K562 (cell line): ENCODE measurements around the gene FOXP4. TPM values are rescaled to one million over a fixed set of nuclear protein-coding genes. Genes with fewer than 3 reads are reported as not detected.
A peak's percentile ranks its signal among the peaks of the same experiment; 100 is the strongest.

Experiments
- GABPA ChIP-seq: fragments of 200-800 bp; sonication (Bioruptor generic); conservative IDR thresholded peaks from 2 replicates; pipeline ENCODE4 v1.6.1; 2016; ENCODE audit warnings: low read depth, missing genetic modification characterization, missing compliant biosample characterization
- NONO ChIP-seq, 2 experiments: fragments of 200-400 bp in 1 of 2; fragments of 450-650 bp in 1 of 2; formaldehyde crosslinking in 1 of 2; IDR thresholded peaks; 2 replicates each; pipeline ENCODE4 v1.6.1; 2017; ENCODE audit warnings: low read depth in 2 of 2, mild to moderate bottlenecking in 2 of 2, moderate library complexity in 2 of 2, low read length in 1 of 2
- PHF8 ChIP-seq: fragments of 200-600 bp; sonication (generic); IDR thresholded peaks from 2 replicates; pipeline ENCODE4 v1.6.1; 2012; ENCODE audit warnings: mixed run types, mild to moderate bottlenecking, inconsistent platforms, low read length, moderate library complexity, borderline replicate concordance
- POLR2AphosphoS5 ChIP-seq: IDR thresholded peaks from 2 replicates; pipeline ENCODE4 v1.6.1; 2011; ENCODE audit warnings: mild to moderate bottlenecking, low read depth, low read length, moderate library complexity; ENCODE audit not compliant: control insufficient read depth, insufficient read depth
- polyA plus RNA-seq, 8 experiments: library from polyadenylated mRNA; depleted of rRNA in 4 of 8; stranded (reverse) in 5 of 8; unstranded in 3 of 8; fragments of >200 nt; fragmentation: Nextera tagmentation in 2 of 8; fragmentation: Illumina TruSeq in 1 of 8; extraction: Ambion mirVana in 2 of 8; extraction: Trizol in 1 of 8; gene quantifications; 2 replicates each; pipeline versions ENCODE4 v1.2.1 to v1.2.3, GENCODE V29; 2011 to 2014; ENCODE audit warnings: inconsistent platforms in 1 of 8, missing spikeins in 1 of 8
- total RNA-seq, 7 experiments: library from RNA; depleted of rRNA in 6 of 7; stranded (reverse); fragments of >200 nt in 6 of 7; fragmentation: Illumina TruSeq in 2 of 7; extraction: Trizol in 2 of 7; gene quantifications; 2 replicates each; pipeline versions ENCODE4 v1.2.1 to v1.2.3, GENCODE V29; 2011 to 2021; ENCODE audit warnings: low replicate concordance in 1 of 7
- TF ChIP-seq, protein P1 (sequence below), 3 experiments: fragments of 200-800 bp in 1 of 3; fragments of 250-450 bp in 1 of 3; fragments of 450-650 bp in 1 of 3; sonication (Bioruptor Pico) in 1 of 3; sonication (Bioruptor generic) in 1 of 3; formaldehyde crosslinking in 1 of 3; IDR thresholded peaks; 2 replicates each; pipeline versions ENCODE4 v1.6.1 to v1.8.0; 2016 to 2022; ENCODE audit warnings: mild to moderate bottlenecking in 2 of 3, missing genetic modification characterization in 2 of 3, missing compliant biosample characterization in 1 of 3, moderate library complexity in 1 of 3

Gene FOXP4
- total and polyA plus RNA-seq, 9 of the 15 experiments (the other 6 are each of a cell fraction or from before 2014, with no cell fraction given): 0.11 to 29.4 (median 2.3) TPM

DNA sequence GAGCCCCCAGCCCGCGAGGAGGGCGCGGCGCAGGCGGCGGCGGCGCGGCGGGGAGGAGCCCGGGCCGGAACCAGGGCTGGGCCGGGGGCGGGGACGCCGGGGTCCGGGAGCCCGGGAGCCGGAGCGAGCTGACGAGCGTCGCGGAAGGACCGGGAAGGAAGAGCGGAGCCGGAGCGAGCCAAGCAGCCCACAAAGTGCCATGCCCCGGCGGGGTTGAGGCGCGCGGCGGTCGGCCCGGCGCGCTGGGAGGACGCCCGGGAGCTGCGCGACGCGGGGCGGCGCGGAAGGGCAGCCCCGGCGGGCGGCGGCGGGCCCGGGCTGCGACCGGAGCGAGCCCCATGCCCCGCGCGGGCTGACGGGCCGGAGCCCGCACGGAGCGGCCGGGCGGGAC is 289 bp downstream of the FOXP4 start (continued):
- TF ChIP-seq PHF8: peak; percentile 50; the same call in 1 of the 2 replicates
- TF ChIP-seq, protein P1, sequence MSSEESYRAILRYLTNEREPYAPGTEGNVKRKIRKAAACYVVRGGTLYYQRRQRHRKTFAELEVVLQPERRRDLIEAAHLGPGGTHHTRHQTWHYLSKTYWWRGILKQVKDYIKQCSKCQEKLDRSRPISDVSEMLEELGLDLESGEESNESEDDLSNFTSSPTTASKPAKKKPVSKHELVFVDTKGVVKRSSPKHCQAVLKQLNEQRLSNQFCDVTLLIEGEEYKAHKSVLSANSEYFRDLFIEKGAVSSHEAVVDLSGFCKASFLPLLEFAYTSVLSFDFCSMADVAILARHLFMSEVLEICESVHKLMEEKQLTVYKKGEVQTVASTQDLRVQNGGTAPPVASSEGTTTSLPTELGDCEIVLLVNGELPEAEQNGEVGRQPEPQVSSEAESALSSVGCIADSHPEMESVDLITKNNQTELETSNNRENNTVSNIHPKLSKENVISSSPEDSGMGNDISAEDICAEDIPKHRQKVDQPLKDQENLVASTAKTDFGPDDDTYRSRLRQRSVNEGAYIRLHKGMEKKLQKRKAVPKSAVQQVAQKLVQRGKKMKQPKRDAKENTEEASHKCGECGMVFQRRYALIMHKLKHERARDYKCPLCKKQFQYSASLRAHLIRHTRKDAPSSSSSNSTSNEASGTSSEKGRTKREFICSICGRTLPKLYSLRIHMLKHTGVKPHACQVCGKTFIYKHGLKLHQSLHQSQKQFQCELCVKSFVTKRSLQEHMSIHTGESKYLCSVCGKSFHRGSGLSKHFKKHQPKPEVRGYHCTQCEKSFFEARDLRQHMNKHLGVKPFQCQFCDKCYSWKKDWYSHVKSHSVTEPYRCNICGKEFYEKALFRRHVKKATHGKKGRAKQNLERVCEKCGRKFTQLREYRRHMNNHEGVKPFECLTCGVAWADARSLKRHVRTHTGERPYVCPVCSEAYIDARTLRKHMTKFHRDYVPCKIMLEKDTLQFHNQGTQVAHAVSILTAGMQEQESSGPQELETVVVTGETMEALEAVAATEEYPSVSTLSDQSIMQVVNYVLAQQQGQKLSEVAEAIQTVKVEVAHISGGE (CRISPR knock-in tag; IDR thresholded peaks at IDR 0.05): peak in 1 of 3 experiments; percentile 74; a peak in 2 of 6 replicates
- peak in 1 of 2 experiments; percentile 20; a peak in 1 of 4 replicates for TF ChIP-seq NONO (IDR thresholded peaks at IDR 0.05; ENCODE audit: low read depth in 2 of 2, low read length in 1 of 2)
- no peak for TF ChIP-seq POLR2AphosphoS5
- peak; percentile 71 for TF ChIP-seq GABPA
